ACC112 (cell line): ENCODE data around the gene LARGE1.

Source experiments
- H2AFZ ChIP-seq: fragments of 200-600 bp; sonication (generic); one replicate; pipeline ENCODE4 v1.6.0; 2017; ENCODE audit warnings: antibody characterized with exemption, low read length; ENCODE audit not compliant: unreplicated experiment
- H3K27ac ChIP-seq: fragments of 200-600 bp; sonication (generic); 2 replicates; pipeline ENCODE4 v1.5.1; 2014; ENCODE audit warnings: low read depth, mild to moderate bottlenecking, antibody characterized with exemption, low read length, moderate library complexity
- H3K27me3 ChIP-seq: fragments of 200-600 bp; sonication (generic); 2 replicates; pipeline ENCODE4 v1.6.1; 2014; ENCODE audit warnings: mild to moderate bottlenecking, antibody characterized with exemption, low read length, moderate library complexity, mixed read lengths; ENCODE audit not compliant: insufficient read depth
- H3K36me3 ChIP-seq: fragments of 200-600 bp; sonication (generic); 2 replicates; pipeline ENCODE4 v1.6.1; 2016; ENCODE audit warnings: mild to moderate bottlenecking, antibody characterized with exemption, low read length, moderate library complexity, mixed read lengths; ENCODE audit not compliant: insufficient read depth
- H3K4me1 ChIP-seq: fragments of 200-600 bp; sonication (generic); one replicate; pipeline ENCODE4 v1.6.1; 2016; ENCODE audit warnings: low read length, mixed read lengths; ENCODE audit not compliant: insufficient read depth, unreplicated experiment, control insufficient read depth
- H3K4me3 ChIP-seq: fragments of 200-600 bp; sonication (generic); 2 replicates; pipeline ENCODE4 v1.5.1; 2014; ENCODE audit warnings: mild to moderate bottlenecking, low read depth, low read length
- H3K79me2 ChIP-seq: fragments of 200-600 bp; sonication (generic); one replicate; pipeline ENCODE4 v1.6.0; 2016; ENCODE audit warnings: low read length; ENCODE audit not compliant: control insufficient read depth, unreplicated experiment, insufficient read depth

Gene LARGE1

DNA sequence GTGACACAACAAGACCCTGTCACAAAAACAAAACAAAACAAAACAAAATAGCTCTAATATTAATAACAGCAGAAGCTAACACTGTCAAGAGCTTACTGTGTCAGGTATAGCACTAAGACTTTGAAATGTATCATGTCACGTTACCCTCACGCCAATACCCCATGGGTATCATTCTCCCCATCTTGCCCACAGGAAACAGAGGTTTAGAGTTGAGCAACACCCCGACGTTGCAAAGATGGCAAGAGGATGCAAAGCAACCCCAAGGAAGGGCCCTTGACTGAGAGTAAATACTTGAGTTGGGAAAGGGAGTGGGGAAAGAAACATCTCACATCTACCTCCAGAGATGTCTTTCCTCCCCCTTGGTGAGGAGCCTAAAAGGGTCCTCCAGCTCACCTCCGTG lies 366.8 kb downstream of the LARGE1 start:
- Histone ChIP-seq H3K79me2 (no peaks in the 10 kb centered on the region), H3K36me3 (no peaks in the 10 kb centered on the region), H2AFZ (no peak overlapping the region), H3K4me3 (no peak overlapping the region), H3K27ac (no peak overlapping the region), H3K27me3 (no peaks in the 10 kb centered on the region), H3K4me1 (no peaks in the 10 kb centered on the region)

GRCh38 chr22:33544707-33545106 lies 375.6 kb downstream of the LARGE1 start:
- Histone ChIP-seq H3K4me3 (no peak overlapping the region), H3K4me1 (no peaks in the 10 kb centered on the region), H3K79me2 (no peaks in the 10 kb centered on the region), H3K27me3 (no peaks in the 10 kb centered on the region), H3K27ac (no peak overlapping the region), H2AFZ (no peak overlapping the region), H3K36me3 (no peaks in the 10 kb centered on the region)

GRCh38 chr22:33542722-33543121 lies 377.6 kb downstream of the LARGE1 start:
- Histone ChIP-seq H3K36me3 (no peaks in the 10 kb centered on the region), H3K79me2 (no peaks in the 10 kb centered on the region), H2AFZ (no peak overlapping the region), H3K27ac (no peak overlapping the region), H3K4me1 (no peaks in the 10 kb centered on the region), H3K4me3 (no peak overlapping the region), H3K27me3 (no peaks in the 10 kb centered on the region)

- Histone ChIP-seq H2AFZ (no peak overlapping the region), H3K36me3 (no peaks in the 10 kb centered on the region), H3K79me2 (no peaks in the 10 kb centered on the region), H3K27me3 (no peaks in the 10 kb centered on the region), H3K4me3 (no peak overlapping the region), H3K27ac (no peak overlapping the region), H3K4me1 (no peaks in the 10 kb centered on the region)
These were observed 378.1 kb downstream of the LARGE1 start for GRCh38 chr22:33542153-33542552.

- no peak overlapping the region for H2AFZ ChIP-seq
- no peak overlapping the region for H3K27ac ChIP-seq
- H3K4me1 ChIP-seq: no peaks in the 10 kb centered on the region
- H3K27me3 ChIP-seq: no peaks in the 10 kb centered on the region
- H3K36me3 ChIP-seq: no peaks in the 10 kb centered on the region
- H3K4me3 ChIP-seq: no peak overlapping the region
- no peaks in the 10 kb centered on the region for H3K79me2 ChIP-seq
These were observed 380.1 kb downstream of the LARGE1 start for GRCh38 chr22:33539902-33540751.

DNA sequence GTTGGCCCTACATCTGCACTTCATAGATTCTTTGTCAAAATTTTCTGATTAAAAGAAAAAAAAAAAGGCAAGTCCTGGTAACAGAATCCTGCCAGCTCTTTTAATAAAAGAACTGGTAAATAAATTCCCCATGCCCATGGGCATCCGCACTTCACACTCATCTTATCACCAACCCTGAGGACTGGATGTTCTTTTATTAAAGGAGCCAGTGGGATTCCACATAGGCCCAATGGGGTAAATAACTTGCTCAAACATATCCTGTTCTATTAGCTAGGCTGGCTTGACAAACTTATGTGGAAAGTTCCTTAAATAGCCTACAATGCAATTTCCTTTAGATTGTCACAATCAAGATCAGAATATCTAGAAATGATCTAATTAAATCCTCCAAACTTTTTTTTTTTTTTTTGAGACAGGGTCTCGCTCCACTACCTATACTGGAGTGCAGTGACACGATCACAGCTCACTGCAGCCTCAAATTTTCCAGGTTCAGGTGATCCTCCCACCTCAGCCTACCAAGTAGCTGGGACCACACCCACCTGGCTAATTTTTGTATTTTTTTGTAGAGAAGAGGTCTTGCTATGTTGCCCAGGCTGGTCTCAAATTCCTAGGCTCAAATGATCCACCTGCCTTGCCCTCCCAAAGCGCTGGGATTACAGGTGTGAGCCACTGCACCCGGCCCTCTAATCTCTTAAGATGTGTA lies 380.9 kb downstream of the LARGE1 start:
- H3K27me3 ChIP-seq: no peaks in the 10 kb centered on the region
- H2AFZ ChIP-seq: no peak overlapping the region
- no peaks in the 10 kb centered on the region for H3K4me1 ChIP-seq
- H3K27ac ChIP-seq: no peak overlapping the region
- H3K79me2 ChIP-seq: no peaks in the 10 kb centered on the region
- no peak overlapping the region for H3K4me3 ChIP-seq
- H3K36me3 ChIP-seq: no peaks in the 10 kb centered on the region

DNA sequence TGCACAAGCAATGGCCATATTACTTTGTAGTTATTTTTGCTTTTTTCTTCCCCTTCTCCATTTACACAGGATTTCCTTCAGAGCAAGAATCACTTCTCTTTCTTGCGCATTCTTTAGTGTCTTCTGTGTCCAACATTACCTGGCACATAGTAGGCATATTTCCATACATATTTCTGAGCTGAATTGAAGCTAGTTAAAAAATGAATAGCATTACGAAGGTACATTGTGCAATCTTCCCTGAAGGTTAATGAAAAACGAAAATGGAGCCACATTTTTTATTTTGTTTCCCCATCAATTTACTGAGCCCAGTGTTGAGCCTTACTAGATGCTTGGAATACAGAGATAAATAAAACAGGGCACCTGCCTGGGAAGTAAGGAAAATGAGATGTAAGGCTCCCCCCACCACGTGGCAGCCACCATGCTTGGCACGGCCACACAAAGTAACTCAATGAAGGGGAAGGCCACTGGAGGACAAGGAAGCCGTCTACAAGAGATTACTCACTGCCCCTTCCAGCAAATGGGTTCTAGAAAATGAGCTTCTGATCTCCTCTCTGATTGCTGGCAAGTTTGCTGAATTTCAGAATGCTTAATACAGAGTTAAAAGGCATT lies 381.9 kb downstream of the LARGE1 start:
- Histone ChIP-seq H3K36me3 (no peaks in the 10 kb centered on the region), H2AFZ (no peak overlapping the region), H3K27ac (no peak overlapping the region), H3K27me3 (no peaks in the 10 kb centered on the region), H3K4me3 (no peak overlapping the region), H3K79me2 (no peaks in the 10 kb centered on the region), H3K4me1 (no peaks in the 10 kb centered on the region)

GRCh38 chr22:33537059-33537458 lies 383.2 kb downstream of the LARGE1 start:
- no peaks in the 10 kb centered on the region for H3K4me1 ChIP-seq
- H3K79me2 ChIP-seq: no peaks in the 10 kb centered on the region
- no peak overlapping the region for H2AFZ ChIP-seq
- H3K27me3 ChIP-seq: no peaks in the 10 kb centered on the region
- H3K27ac ChIP-seq: no peak overlapping the region
- H3K4me3 ChIP-seq: no peak overlapping the region
- H3K36me3 ChIP-seq: no peaks in the 10 kb centered on the region

- H3K36me3 ChIP-seq: no peaks in the 10 kb centered on the region
- no peaks in the 10 kb centered on the region for H3K4me1 ChIP-seq
- H3K79me2 ChIP-seq: no peaks in the 10 kb centered on the region
- no peaks in the 10 kb centered on the region for H3K27me3 ChIP-seq
- no peak overlapping the region for H3K27ac ChIP-seq
- H3K4me3 ChIP-seq: no peak overlapping the region
- H2AFZ ChIP-seq: no peak overlapping the region
These were observed 384.1 kb downstream of the LARGE1 start for GRCh38 chr22:33535937-33536875.

GRCh38 chr22:33529424-33530113 lies 390.7 kb downstream of the LARGE1 start:
- no peak overlapping the region for H3K4me3 ChIP-seq
- no peaks in the 10 kb centered on the region for H3K27me3 ChIP-seq
- no peaks in the 10 kb centered on the region for H3K79me2 ChIP-seq
- H2AFZ ChIP-seq: no peak overlapping the region
- H3K36me3 ChIP-seq: no peaks in the 10 kb centered on the region
- H3K27ac ChIP-seq: no peak overlapping the region
- H3K4me1 ChIP-seq: no peaks in the 10 kb centered on the region
